GM10248 (cell line): ENCODE measurements around the gene VCPKMT.
"Not testable (repeated sequence)": the region's sequence is repeated elsewhere in the genome, so short reads cannot be mapped to it uniquely, and the experiment has no call there.

ENCODE experiments used
- CTCF ChIA-PET: fragments of 300-600 bp; sonication (Branson Sonifier 250); formaldehyde crosslinking; extraction: SDS; loops from one replicate; lab custom pipeline; 2021; ENCODE audit warnings: antibody characterized with exemption; lab: Yijun Ruan, JAX
- POLR2A ChIA-PET: fragments of 350-650 bp; sonication (Branson Sonifier 250); formaldehyde crosslinking; extraction: SDS; loops from one replicate; lab custom pipeline; 2020; ENCODE audit warnings: antibody characterized with exemption; lab: Yijun Ruan, JAX
- DNase-seq: peaks from one replicate; pipeline ENCODE4 v3.0.0; 2012; ENCODE audit errors: extremely low spot score
- CTCF ChIP-seq: IDR thresholded peaks from 2 replicates; pipeline ENCODE4 v1.5.1; 2012; ENCODE audit warnings: mild to moderate bottlenecking, low read depth; ENCODE audit errors: extremely low read depth, missing control alignments, control extremely low read depth

Gene VCPKMT

GRCh38 chr14:50084666-50085065, 31.7 kb downstream of the VCPKMT start:
- no peak for TF ChIP-seq CTCF
- ChIA-PET POLR2A (interaction anchor here (1.5 kb wide), 1 partner anchor 46 kb away, joined by 5 read pairs; no protein-coding TSS in a partner anchor), CTCF (interaction anchor here (1.0 to 4.6 kb wide), 4 partner anchors 14 to 223 kb away, joined by 3 to 27 read pairs (median 4); no protein-coding TSS in a partner anchor)
- DNase-seq, result no peak

- DNase-seq, result peak; percentile 46
- TF ChIP-seq CTCF, result no peak
- POLR2A ChIA-PET, result interaction anchor here (1.1 kb wide), 2 partner anchors 45 to 463 kb away, joined by 3 to 4 read pairs; partner anchors contain the start of genes MGAT2 and RPL36AL
- CTCF ChIA-PET, result interaction anchor here (3.3 to 3.5 kb wide), 3 partner anchors 13 to 221 kb away, joined by 12 to 28 read pairs (median 19); no protein-coding TSS in a partner anchor
Observed at GRCh38 chr14:50083467-50084337, 32.7 kb downstream of the VCPKMT start.

GRCh38 chr14:50082784-50083466, 33.4 kb downstream of the VCPKMT start:
- no peak for TF ChIP-seq CTCF
- ChIA-PET POLR2A (interaction anchor here (0.5 to 1.6 kb wide), 5 partner anchors 12 to 462 kb away, joined by 3 to 7 read pairs (median 4); partner anchors contain the start of genes MGAT2 and RPL36AL), CTCF (interaction anchor here (1.0 to 3.5 kb wide), 6 partner anchors 12 to 220 kb away, joined by 5 to 28 read pairs (median 11); no protein-coding TSS in a partner anchor)
- DNase-seq, result peak; percentile 84

- DNase-seq, result no peak
- ChIA-PET POLR2A (interaction anchor here (0.5 to 1.6 kb wide), 4 partner anchors 12 to 262 kb away, joined by 4 to 7 read pairs (median 4); no protein-coding TSS in a partner anchor), CTCF (interaction anchor here (1.0 to 3.5 kb wide), 7 partner anchors 9 to 220 kb away, joined by 5 to 28 read pairs (median 10); no protein-coding TSS in a partner anchor)
- no peak for TF ChIP-seq CTCF
Observed at GRCh38 chr14:50082308-50082742, 34.0 kb downstream of the VCPKMT start.

GRCh38 chr14:50079103-50079502, 37.3 kb downstream of the VCPKMT start:
- POLR2A ChIA-PET, CTCF ChIA-PET, DNase-seq: not testable (repeated sequence)

GRCh38 chr14:50073663-50074062, 42.7 kb downstream of the VCPKMT start:
- POLR2A ChIA-PET, DNase-seq, CTCF ChIA-PET: not testable (repeated sequence)

GRCh38 chr14:50072395-50072794, 44.0 kb downstream of the VCPKMT start:
- CTCF ChIA-PET, result interaction anchor here (4.5 kb wide), 1 partner anchor 10 kb away, joined by 28 read pairs; no protein-coding TSS in a partner anchor
- no peak for DNase-seq
- TF ChIP-seq CTCF, result no peak
- POLR2A ChIA-PET, result no interaction called here
